ENCODE results near the gene AVEN.

- no peak for TF ChIP-seq EZH2phosphoT487 (IDR thresholded peaks at IDR 0.05; ENCODE audit: insufficient read depth, low read depth)
- no peak for TF ChIP-seq EZH2 (IDR thresholded peaks at IDR 0.05; ENCODE audit: insufficient read depth, poor library complexity, severe bottlenecking)
These were observed 173.6 kb downstream of the AVEN start for GRCh38 chr15:33865416-33865815.

All from GM23248 (cell line).